ENCODE data around the gene MTIF3. TPM values are rescaled to one million over a fixed set of nuclear protein-coding genes. Genes with fewer than 3 reads are reported as not detected.

Gene MTIF3
- total RNA-seq, 6 experiments from 2014 or later = 26.4 to 39.4 (median 33.2) TPM

GRCh38 chr13:27495551-27495950 lies 45.2 kb upstream of the MTIF3 start:
- Mint-ChIP-seq H3K4me3 (no peak overlapping the region), H3K36me3 (ENCODE audit: low read depth) (no peaks in the 10 kb centered on the region), H3K4me1 (ENCODE audit: low read depth) (no peaks in the 10 kb centered on the region; the same call in 1 of the 2 replicates), H3K9me3 (no peaks in the 10 kb centered on the region), H3K27me3 (ENCODE audit: insufficient read depth) (peaks cover 23% of the 10 kb centered on the region), H3K27ac (no peak overlapping the region)
- no peak for DNase-seq
- no peak for TF ChIP-seq CTCF (IDR thresholded peaks at IDR 0.05)

- Mint-ChIP-seq H3K9me3 (no peaks in the 10 kb centered on the region), H3K27ac (no peak overlapping the region), H3K27me3 (ENCODE audit: insufficient read depth) (peaks cover 18% of the 10 kb centered on the region), H3K36me3 (ENCODE audit: low read depth) (no peaks in the 10 kb centered on the region), H3K4me3 (no peak overlapping the region), H3K4me1 (ENCODE audit: low read depth) (no peaks in the 10 kb centered on the region)
- TF ChIP-seq CTCF (IDR thresholded peaks at IDR 0.05) = no peak
- DNase-seq = no peak
Measured at GRCh38 chr13:27493981-27494380, 43.6 kb upstream of the MTIF3 start.

GRCh38 chr13:27489456-27489855 lies 39.1 kb upstream of the MTIF3 start:
- Mint-ChIP-seq H3K4me3 (no peak overlapping the region), H3K9me3 (no peaks in the 10 kb centered on the region), H3K27me3 (ENCODE audit: insufficient read depth) (peaks cover 17% of the 10 kb centered on the region), H3K27ac (no peak overlapping the region), H3K4me1 (ENCODE audit: low read depth) (no peaks in the 10 kb centered on the region), H3K36me3 (ENCODE audit: low read depth) (no peaks in the 10 kb centered on the region)
- no peak for TF ChIP-seq CTCF (IDR thresholded peaks at IDR 0.05)
- DNase-seq = no peak

- Mint-ChIP-seq H3K27me3 (ENCODE audit: insufficient read depth) (peaks cover 22% of the 10 kb centered on the region), H3K4me3 (no peak overlapping the region), H3K9me3 (no peaks in the 10 kb centered on the region), H3K36me3 (ENCODE audit: low read depth) (no peaks in the 10 kb centered on the region), H3K27ac (no peak overlapping the region), H3K4me1 (ENCODE audit: low read depth) (no peaks in the 10 kb centered on the region)
- TF ChIP-seq CTCF (IDR thresholded peaks at IDR 0.05) = no peak
- DNase-seq = no peak
Measured at GRCh38 chr13:27487776-27488175, 37.4 kb upstream of the MTIF3 start.

DNA sequence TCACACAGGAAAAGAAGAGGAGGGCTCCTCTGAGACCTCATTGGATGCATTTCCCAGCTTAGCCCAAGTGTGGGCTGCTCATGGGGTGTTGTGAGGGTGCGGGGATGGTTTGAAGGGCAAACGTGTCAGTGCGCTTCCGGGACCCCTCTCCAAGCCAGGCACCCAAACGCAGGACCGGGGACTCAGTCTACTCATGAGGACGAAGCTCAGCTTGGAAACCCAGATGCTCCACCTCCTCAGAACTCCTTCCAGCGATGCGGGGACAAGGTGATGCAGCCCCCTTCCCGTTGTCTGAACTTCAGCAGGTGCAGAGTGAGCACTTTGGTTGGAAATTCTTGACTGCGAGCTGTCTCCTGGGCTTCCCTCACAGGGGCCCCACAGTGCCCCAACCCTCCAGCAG lies 33.1 kb upstream of the MTIF3 start:
- H3K4me1 Mint-ChIP-seq (ENCODE audit: low read depth) = no peaks in the 10 kb centered on the region
- no peak overlapping the region for H3K4me3 Mint-ChIP-seq
- H3K9me3 Mint-ChIP-seq = no peaks in the 10 kb centered on the region; the same call in none of the 2 replicates
- peaks cover 7% of the 10 kb centered on the region for H3K36me3 Mint-ChIP-seq (ENCODE audit: low read depth)
- peaks cover 24% of the 10 kb centered on the region for H3K27me3 Mint-ChIP-seq (ENCODE audit: insufficient read depth)
- no peak for TF ChIP-seq CTCF (IDR thresholded peaks at IDR 0.05)
- no peak for DNase-seq
- H3K27ac Mint-ChIP-seq = no peak overlapping the region

DNA sequence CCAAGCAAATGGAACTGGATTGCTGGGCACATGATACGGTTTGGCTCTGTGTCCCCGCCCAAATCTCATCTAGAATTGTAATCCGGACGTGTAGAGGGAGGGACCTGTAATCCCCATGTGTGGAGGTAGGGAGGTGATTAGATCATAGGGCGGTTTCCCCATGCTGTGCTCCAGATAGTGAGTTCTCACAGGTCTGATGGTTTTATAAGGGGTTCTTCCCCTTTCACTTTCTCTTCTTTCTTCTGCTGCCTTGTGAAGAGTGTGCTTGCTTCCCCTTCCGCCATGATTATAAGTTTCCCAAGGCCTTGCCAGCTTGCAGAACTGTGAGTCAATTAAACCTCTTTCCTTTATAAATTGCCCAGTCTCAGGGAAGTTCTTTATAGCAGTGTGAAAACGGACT lies 32.6 kb upstream of the MTIF3 start:
- DNase-seq = no peak
- Mint-ChIP-seq H3K27me3 (ENCODE audit: insufficient read depth) (peaks cover 23% of the 10 kb centered on the region), H3K4me1 (ENCODE audit: low read depth) (no peaks in the 10 kb centered on the region), H3K27ac (no peak overlapping the region), H3K4me3 (no peak overlapping the region), H3K36me3 (ENCODE audit: low read depth) (peaks cover 7% of the 10 kb centered on the region), H3K9me3 (no peaks in the 10 kb centered on the region; the same call in none of the 2 replicates)
- no peak for TF ChIP-seq CTCF (IDR thresholded peaks at IDR 0.05)
